ENCODE measurements around the gene GPR55. TPM values are rescaled to one million over a fixed set of nuclear protein-coding genes. Genes with fewer than 3 reads are reported as not detected.

GPR55 gene
- total and polyA plus RNA-seq, 10 of the 15 experiments (the other 5 are each of a cell fraction or from before 2014, with no cell fraction given) = 2.1 to 30.1 (median 16.2) TPM

DNA sequence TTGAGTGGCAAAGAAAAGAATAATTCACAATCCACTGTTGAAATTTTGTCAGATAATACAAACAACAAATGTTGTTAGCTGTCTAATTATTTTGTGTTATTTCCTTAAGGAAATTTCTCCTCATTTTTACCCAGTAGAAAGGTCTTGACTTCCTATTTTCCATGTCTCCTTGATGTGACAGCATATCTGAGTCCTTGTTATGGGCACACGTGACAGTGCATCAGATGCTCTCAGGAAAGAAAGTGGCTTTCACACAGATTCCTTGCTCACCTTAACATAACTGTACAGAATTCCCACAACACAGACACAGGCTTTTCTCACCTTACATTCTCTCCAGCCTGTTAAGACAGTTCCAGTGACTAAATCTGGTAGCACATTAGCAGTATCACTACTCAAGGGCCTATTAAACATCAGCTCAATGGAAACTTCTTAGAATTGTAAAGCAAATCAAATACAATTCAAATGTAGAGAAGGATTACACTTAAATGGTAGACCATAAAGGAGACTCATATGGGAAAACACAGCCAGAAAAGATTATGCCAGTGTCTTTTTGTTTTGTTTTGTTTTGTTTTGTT, 30.2 kb upstream of the GPR55 start:
- CTCF ChIA-PET = interaction anchor here (1.2 to 28.4 kb wide), 7 partner anchors 18 to 34 kb away, joined by 3 to 372 read pairs (median 4); no protein-coding TSS in a partner anchor
- no peaks in the 10 kb centered on the region; the same call in 2 of the 3 replicates for H3K9me3 ChIP-seq (replicated peaks; ENCODE audit: control insufficient read depth, insufficient read depth, low read length)
- peaks cover 55% of the 10 kb centered on the region for H3K79me2 ChIP-seq (ENCODE audit: control insufficient read depth, insufficient read depth, low read length)
- no peak for ATAC-seq
- peak overlapping the region; percentile 23; the same call in 1 of the 2 replicates for H3K9ac ChIP-seq (ENCODE audit: control insufficient read depth, insufficient read depth, low read length)
- no peak for DNase-seq (ENCODE audit: low read depth, low spot score)
- TF ChIP-seq ZNF24 (IDR thresholded peaks at IDR 0.05) = no peak
- no peak for TF ChIP-seq GABPA (IDR thresholded peaks at IDR 0.05; ENCODE audit: low read depth)
- TF ChIP-seq MYB (IDR thresholded peaks at IDR 0.05; ENCODE audit: borderline replicate concordance, low read depth, low read length) = no peak
- TF ChIP-seq ZNF687 (IDR thresholded peaks at IDR 0.05) = peak; percentile 33; the same call in 1 of the 2 replicates
- TF ChIP-seq CHD1 (IDR thresholded peaks at IDR 0.05; ENCODE audit: low read depth, low read length) = no peak
- TF ChIP-seq ZNF592 (IDR thresholded peaks at IDR 0.05) = 0 out of 2 replicates have a peak, but pooled peaks have one; percentile 25
- TF ChIP-seq SMC3 (IDR thresholded peaks at IDR 0.05; ENCODE audit: borderline replicate concordance, low read length) = no peak
- TF ChIP-seq EGR1 (IDR thresholded peaks at IDR 0.05; ENCODE audit: borderline replicate concordance in 1 of 2, low read depth in 2 of 2, low read length in 2 of 2) = no peak
- TF ChIP-seq RAD51 (IDR thresholded peaks at IDR 0.05) = peak; percentile 61; the same call in 1 of the 2 replicates
- 0 out of 2 replicates have a peak, but pooled peaks have one; percentile 41 for TF ChIP-seq IKZF1 (conservative IDR thresholded peaks at IDR 0.05)
- no peak for TF ChIP-seq YY1 (IDR thresholded peaks at IDR 0.05; ENCODE audit: low read depth, low read length)
- TF ChIP-seq STAT1 (conservative IDR thresholded peaks at IDR 0.05) = no peak
- no peak overlapping the region for H3K4me3 ChIP-seq
- 40% methylated on average over 1 of the region's 1 CpG for WGBS (ENCODE audit: insufficient coverage, insufficient replicate concordance, low lambda C conversion rate, missing lambda C conversion rate)
- no peaks in the 10 kb centered on the region for H4K20me1 ChIP-seq (ENCODE audit: control insufficient read depth, insufficient read depth)
- RAD21 ChIA-PET (ENCODE audit: unreplicated experiment) = interaction anchor here (0.9 to 22.2 kb wide), 6 partner anchors 8 to 305 kb away, joined by 3 to 400 read pairs (median 13); partner anchors contain the start of gene GPR55
- H3K4me2 ChIP-seq (ENCODE audit: control insufficient read depth, insufficient read depth) = peak overlapping the region; percentile 44; the same call in 1 of the 2 replicates
- in situ Hi-C loops (cut with MboI) (loop anchor here (10.0 kb wide), 1 partner anchor 290 kb away; no protein-coding TSS in a partner anchor), intact Hi-C loops (cut with micrococcal nuclease; ENCODE audit: unreplicated experiment) (loop anchor here (10.0 kb wide), 1 partner anchor 370 kb away; no protein-coding TSS in a partner anchor)
- BruUV-seq (replicated peaks) = no TSS peak
- no peak overlapping the region for H2AFZ ChIP-seq (ENCODE audit: control insufficient read depth, low read depth, low read length)
- peak overlapping the region; percentile 99 for H3K27ac ChIP-seq (ENCODE audit: control insufficient read depth, insufficient read depth)
- no peak for FAIRE-seq
- peaks cover 69% of the 10 kb centered on the region for H3K4me1 ChIP-seq (ENCODE audit: control insufficient read depth, insufficient read depth, low read length)
- POLR2A ChIA-PET = interaction anchor here (1.0 to 17.2 kb wide), 5 partner anchors 9 to 34 kb away, joined by 3 to 192 read pairs (median 4); no protein-coding TSS in a partner anchor
- SMC1A ChIA-PET (ENCODE audit: uncharacterized antibody, unreplicated experiment) = interaction anchor here (1.9 to 21.6 kb wide), 5 partner anchors 8 to 30 kb away, joined by 9 to 411 read pairs (median 248); partner anchors contain the start of gene GPR55
- peaks cover 6 to 7% of the 10 kb centered on the region in 2 experiments; a peak in 3 of 4 replicates for H3K36me3 ChIP-seq (ENCODE audit: control insufficient read depth in 2 of 2, insufficient read depth in 2 of 2, low read length in 1 of 2)
- no peaks in the 10 kb centered on the region for H3K27me3 ChIP-seq (replicated peaks in 1 of 2; ENCODE audit: control insufficient read depth in 2 of 2, insufficient read depth in 2 of 2, low read length in 1 of 2)
